SH-SY5Y (cell line): ENCODE results near the gene ZNF22.

ENCODE experiments used
- GATA2 ChIP-seq: IDR thresholded peaks from 2 replicates; pipeline ENCODE4 v1.6.1; 2011; ENCODE audit warnings: mild to moderate bottlenecking, low read depth, low read length
- GATA3 ChIP-seq: IDR thresholded peaks from 2 replicates; pipeline ENCODE4 v1.6.1; 2011; ENCODE audit warnings: low read depth, mild to moderate bottlenecking, low read length, moderate library complexity

The ZNF22 gene

DNA sequence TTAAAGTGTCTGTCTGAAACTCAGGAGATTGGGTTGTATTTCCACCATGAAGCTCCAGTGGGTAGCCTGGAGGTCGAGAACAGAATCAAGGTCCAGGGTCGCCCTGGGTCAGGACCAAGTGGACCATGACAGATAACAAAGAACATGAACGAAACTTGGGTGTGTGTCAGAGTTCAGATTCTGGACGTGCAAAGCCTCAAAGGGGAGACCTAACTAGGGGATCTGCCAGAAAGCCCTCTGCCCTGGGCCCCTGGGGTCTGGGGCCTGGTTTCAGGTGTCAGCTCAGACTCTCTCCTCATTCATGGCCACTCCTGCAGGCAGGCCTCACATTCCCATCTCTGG is 39.5 kb upstream of the ZNF22 start:
- TF ChIP-seq GATA3, result no peak
- TF ChIP-seq GATA2, result no peak

DNA sequence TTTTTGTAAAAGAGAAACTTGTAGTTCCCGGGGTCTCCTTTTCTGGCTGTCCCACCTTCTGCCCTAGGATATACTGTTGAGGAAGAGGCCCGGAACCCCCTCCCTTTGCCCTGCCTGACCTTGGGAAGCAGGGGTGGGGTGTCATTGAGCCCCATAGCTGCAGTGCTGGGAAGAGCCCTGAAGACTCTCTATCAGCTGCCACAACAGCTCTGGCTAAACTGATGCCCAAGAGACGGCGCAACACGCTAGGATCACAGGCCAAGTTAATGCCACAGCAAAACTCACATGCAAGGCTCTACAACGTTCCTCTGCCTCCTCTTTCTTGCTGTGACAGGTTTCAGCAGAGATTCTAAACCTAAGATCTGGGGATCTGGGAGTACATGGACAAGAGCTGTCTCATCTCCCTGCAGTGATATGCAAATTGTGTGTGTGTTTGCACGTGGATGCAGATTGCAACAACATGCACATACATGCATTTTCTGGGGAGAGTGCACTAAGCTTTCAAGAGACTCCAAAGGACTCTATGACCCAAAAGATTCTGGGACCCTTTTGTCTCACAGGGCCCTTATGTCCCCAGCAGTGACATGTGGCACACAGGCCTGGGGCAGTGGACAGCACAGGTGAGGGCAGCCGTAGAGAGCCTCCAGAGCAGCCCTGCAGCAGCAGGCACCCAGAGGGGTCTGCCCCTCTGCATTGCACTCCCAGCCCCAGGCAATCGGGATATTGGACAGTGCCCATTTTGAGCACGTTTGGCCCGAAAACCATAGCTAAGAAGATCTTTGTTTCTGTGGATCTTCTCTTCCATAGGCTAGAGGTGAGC is 38.6 kb upstream of the ZNF22 start:
- no peak for TF ChIP-seq GATA3
- no peak for TF ChIP-seq GATA2

DNA sequence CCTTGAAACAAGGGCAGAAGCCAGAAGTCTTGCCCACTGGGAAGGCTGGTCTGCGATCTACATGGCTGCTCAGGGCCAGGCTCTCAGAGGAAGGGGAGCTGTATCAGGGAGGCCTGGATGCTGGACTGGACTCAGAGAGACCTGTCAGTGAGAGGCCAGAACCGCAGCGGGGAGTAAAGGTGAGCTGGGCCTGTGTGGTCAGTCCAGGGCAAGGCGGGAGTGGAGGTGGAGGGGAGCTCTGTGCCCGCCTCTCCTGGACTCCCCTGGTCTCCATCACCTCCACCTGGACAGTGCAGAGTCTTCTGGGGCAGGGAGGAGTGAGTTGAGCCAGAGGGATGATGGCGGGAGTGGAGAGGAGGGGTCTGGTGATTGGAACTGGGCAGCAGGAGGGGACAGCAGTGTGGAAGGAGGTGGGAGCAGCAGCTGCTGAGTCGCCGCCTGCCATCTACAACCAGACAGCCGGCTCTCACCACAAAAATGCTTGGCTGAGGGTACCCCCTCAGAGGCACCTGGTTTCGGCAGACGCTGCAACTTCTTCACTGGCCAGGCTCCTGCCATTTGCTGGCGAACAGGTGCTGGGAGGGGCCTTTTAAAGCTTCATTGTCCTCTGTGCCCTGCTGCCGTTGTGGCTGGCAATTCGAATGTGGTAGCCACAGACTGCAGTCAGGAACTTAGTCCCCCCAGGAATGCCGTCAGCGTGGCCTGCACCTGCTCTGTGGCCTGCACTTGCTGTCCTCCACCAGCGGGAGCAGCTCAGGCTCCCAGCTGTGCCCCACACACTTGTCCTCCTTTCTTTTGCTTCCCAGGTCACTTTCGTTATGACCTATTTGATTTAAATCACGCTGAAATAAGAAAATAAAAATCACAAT is 37.6 kb upstream of the ZNF22 start:
- no peak for TF ChIP-seq GATA3
- no peak for TF ChIP-seq GATA2

DNA sequence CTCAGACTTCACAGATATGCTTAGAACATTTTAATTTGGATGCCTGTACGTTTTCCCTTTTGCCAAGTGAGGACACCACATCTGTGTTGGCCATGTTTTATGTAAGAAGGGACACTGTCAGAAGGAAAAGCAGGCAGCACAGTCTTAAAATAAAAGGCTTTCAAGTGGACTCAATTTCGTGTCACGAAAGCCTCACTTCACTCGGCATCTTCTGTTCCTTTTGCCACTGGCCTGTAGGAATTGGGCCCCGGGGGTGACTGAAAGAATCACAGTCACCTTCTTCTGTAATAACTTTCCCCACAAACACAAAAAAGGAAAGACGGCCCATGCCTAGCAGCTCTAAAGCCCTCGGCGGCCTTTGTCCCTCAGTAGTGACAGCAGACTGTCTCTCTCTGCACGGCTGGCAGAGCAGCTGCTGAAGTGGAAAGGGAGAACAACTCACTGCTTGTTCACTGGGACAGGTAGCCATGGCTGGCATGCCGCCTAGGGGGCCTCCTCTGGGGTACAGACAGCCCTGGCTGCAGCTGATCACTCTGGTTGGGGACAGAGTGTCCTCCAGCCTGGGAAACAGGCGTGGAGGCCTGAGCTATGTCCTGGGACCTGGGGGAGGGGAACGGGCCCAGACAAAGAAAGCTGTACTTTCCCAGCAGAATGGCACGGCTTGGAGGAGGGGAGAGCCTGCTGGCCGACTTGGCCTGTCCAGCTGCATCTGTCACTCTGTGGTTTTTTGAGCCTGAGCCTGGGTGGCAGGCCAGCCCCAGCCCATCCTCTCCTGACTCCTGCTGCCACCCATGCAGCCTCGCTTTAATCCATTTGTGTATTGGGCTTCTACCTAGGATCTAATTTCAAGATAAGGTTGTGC is 36.7 kb upstream of the ZNF22 start:
- TF ChIP-seq GATA2 (no peak), GATA3 (no peak)

DNA sequence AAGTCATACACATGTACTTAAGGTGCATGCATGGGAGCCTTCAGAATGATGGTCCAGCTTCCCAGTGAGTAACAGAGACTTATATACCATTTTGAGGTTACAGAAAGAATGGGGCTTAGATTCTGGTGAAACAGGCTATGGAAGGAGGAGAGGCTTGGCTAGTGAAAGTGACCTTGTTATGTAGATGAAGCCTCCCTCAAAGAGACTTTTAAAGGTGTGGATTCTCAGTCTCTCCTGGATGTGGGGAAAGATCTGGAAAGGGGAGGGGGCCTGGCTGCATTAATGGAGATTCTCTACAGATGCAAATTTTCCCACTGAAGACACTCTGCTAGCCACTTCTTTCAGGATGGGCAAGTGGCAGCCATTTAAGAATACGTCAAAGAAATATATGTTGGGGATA is 35.6 kb upstream of the ZNF22 start:
- no peak for TF ChIP-seq GATA2
- TF ChIP-seq GATA3, result no peak

DNA sequence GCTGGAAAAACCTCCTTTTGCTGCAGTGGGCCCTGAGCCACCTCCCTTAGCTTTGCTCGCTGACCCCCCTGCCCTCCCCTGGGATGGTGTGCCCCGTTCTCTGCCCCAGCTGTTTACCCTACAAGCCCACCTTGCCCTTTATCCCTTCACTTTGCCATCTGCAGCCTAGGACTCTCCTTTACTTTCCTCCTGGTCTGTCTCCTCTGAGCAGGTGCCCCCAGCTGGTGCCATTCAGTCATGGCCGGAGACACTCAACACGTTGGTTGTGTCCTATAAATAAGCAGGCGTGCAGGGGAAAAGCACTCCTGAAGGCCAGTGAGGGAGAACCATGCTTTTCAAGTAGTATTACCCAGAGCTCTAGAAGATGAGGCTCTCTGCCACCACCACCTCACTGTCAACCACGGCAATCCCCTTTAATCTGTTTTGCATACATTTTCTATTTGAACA is 35.0 kb upstream of the ZNF22 start:
- TF ChIP-seq GATA2, result no peak
- no peak for TF ChIP-seq GATA3

DNA sequence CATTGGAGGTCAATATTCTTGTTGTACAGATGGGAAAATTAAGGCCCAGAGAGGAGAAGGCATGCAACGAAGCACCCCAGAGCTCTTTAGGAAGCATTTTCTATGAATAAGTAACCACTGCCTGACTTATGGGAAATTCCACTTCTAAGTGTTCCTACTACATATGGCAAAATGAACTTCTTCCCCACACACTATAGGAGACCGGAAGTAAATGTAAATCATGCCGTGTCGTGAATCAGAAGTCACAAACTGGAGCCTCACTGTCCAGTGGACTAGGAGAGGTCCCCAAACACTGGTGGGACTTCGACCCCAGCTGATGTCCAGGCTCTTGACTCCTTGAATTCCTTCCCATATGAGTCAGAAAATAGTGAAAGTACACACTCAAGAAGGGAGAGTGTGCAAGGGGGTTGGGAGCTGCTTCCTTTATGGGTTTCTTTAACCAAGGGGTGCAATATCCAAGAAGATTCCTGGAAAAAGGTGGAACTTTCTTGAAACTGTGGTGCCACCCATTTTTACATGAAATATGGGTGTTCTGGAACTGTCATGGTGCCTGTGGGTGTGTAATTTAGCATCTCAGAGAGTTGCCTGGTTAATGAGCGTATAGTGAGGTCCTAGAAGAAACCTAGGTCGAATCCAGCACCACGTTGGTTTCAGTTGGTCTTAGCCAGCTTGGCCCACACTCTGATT is 34.5 kb upstream of the ZNF22 start:
- TF ChIP-seq GATA3 (no peak), GATA2 (no peak)

DNA sequence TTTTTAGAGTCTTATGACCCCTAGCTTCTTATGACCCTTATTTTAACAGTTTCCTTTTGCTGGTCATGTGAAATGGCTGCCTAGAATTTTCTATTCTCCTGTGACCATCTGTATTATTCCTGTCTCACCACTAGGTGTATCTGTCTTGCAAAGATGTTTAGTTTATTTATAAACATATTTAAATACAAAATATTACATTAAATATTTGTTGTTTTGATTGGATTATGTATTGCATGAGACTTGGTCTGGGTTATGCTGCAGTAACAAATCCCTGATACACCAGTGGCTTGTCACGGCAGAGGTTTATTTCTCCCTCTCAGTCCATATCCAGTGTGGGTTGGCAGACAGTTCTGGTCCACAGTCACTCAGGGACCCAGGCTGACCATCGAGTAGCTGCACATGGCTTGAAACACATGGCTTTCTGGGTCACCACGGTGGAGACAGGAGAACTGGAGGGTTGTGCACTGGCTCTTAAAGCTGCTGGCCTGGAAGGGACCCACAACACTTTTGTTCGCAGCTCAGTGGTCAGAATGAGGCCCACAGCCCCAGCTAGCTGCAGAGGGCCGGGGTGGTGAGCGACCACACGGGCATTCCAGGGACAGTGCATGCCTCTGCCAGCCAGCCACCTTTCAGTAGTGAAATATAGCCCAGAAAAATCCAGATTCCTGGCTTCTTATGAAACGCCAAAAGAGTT is 33.8 kb upstream of the ZNF22 start:
- no peak for TF ChIP-seq GATA2
- TF ChIP-seq GATA3, result no peak

DNA sequence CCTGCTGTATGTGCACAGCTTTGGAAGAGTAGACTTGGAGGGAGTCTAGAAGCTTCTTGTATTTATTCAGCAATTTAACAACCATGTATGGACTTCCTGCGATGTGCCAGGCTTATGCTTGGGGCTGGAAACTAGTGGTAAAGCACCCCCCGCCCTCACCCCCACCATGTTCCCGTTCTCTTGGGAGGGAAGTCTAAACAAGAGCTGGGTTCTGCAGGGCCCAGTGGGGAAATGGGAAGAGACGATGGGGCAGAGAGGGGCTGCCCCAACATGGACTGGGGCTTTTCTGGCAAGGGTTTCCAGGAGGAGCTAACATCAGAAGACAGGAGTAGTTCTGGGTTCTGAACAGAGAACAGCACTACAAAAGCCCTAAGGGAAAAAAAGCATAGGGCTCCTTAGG is 33.1 kb upstream of the ZNF22 start:
- TF ChIP-seq GATA2, result no peak
- no peak for TF ChIP-seq GATA3

DNA sequence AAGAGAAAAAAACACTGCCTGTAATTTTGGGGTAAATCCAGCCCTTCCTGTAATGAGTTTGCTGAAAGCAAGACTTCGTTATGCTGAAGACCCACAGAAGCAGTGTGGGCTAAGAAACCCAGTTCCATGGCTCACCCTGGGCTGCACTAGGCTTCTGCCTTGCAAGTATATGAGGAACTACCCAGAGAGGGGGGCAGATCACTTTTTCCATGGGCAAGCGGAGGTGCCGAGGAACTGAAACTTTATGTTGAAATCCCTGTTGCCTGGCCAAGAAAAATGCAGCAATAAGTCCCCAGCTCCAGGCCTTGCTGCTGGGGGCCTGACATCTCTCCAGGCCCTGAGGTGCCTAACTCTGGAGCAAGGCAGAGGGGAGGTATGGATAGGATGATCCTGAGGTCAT is 32.6 kb upstream of the ZNF22 start:
- no peak for TF ChIP-seq GATA2
- no peak for TF ChIP-seq GATA3

DNA sequence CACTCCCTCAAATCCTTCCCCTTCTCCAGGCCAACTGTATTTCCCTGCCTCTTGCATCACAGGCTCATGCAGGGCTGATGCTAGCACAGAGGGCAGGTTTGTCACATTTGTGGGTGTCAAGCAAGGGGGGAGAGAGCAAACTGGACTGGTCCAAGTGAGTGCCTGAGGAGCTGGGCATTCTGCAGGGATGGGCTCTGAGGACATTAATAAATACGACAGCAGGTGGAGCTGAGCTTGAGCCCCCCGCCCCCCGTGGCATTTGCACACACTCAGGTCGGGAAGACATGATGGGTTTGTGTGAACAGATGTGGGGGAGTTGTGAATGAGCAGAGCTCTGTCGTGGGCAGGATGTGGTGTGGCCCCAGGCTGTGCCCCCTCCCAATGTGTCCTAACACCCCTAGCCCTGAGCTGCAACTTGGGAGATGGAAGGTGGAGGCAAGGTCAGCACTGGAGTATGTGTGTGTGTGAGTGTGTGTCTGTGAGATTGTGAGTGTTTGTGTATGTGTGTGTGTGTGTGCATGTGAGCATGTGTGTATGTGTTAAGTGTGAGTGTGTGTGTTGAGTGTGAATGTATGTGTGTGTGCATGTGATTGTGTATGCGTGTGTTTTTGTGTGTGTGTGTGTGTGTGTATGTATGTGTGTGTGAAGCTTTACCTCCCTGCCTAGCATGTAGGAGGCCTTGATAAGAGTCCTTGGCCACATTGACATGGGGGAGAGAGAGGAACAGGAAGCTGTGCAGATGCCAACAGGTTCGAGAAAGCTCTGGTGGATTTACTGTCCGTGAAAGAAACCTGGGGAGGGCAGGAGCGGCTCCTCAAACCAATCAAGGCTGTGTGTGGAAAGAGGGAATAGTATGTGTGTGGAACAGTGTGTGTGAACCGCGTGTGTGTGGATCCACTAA is 32.0 kb upstream of the ZNF22 start:
- TF ChIP-seq GATA3 (no peak), GATA2 (no peak)

DNA sequence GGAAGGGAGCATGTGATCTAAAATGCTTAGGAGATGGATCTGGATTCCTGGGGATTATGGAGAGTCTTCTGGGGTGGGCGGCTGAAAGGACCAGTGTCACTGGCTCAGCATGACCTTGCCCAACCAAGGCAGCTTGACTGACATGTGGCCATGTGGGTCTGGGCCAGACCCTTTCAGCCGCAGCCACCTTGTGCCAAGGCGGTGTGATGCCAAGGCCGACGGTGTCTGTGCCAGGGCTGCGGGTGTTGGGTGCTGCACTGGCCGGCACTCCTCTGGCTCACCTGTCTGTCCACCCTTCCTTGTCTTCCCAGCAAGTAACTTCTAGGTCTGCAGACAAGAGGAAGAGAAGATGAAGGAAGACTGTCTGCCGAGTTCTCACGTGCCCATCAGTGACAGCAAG is 30.9 kb upstream of the ZNF22 start:
- TF ChIP-seq GATA2, result no peak
- TF ChIP-seq GATA3, result no peak
